NCI-H1105 (cell line): ENCODE results near the gene ASAP2.
"Not testable (repeated sequence)": the region's sequence is repeated elsewhere in the genome, so short reads cannot be mapped to it uniquely, and the experiment has no call there.

Experiments
- DNase-seq: peaks from one replicate; lab custom pipeline; 2025; lab: John Stamatoyannopoulos, UW

ASAP2 gene

GRCh38 chr2:9212661-9213411 is 6.2 kb downstream of the ASAP2 start:
- no peak for DNase-seq

- no peak for DNase-seq
Measured at GRCh38 chr2:9213477-9214051, 7.0 kb downstream of the ASAP2 start.

GRCh38 chr2:9214873-9215272 is 8.3 kb downstream of the ASAP2 start:
- DNase-seq, result no peak

GRCh38 chr2:9215680-9216079 is 9.1 kb downstream of the ASAP2 start:
- no peak for DNase-seq

- not testable (repeated sequence) for DNase-seq
Measured at GRCh38 chr2:9216143-9216542, 9.5 kb downstream of the ASAP2 start.

GRCh38 chr2:9217838-9218770 is 11.5 kb downstream of the ASAP2 start:
- no peak for DNase-seq

GRCh38 chr2:9219027-9219445 is 12.4 kb downstream of the ASAP2 start:
- DNase-seq, result no peak

GRCh38 chr2:9220201-9220600 is 13.6 kb downstream of the ASAP2 start:
- DNase-seq, result no peak

GRCh38 chr2:9221223-9221622 is 14.6 kb downstream of the ASAP2 start:
- no peak for DNase-seq

- no peak for DNase-seq
Measured at GRCh38 chr2:9222239-9222892, 15.8 kb downstream of the ASAP2 start.

- DNase-seq, result no peak
Measured at GRCh38 chr2:9222893-9223287, 16.3 kb downstream of the ASAP2 start.

GRCh38 chr2:9225806-9226205 is 19.2 kb downstream of the ASAP2 start:
- DNase-seq, result no peak

- no peak for DNase-seq
Measured at GRCh38 chr2:9226458-9227380, 20.1 kb downstream of the ASAP2 start.

- DNase-seq, result no peak
Measured at GRCh38 chr2:9228088-9228751, 21.6 kb downstream of the ASAP2 start.

GRCh38 chr2:9228781-9229469 is 22.3 kb downstream of the ASAP2 start:
- no peak for DNase-seq

- DNase-seq, result no peak
Measured at GRCh38 chr2:9229470-9229820, 22.8 kb downstream of the ASAP2 start.

GRCh38 chr2:9230051-9230802 is 23.6 kb downstream of the ASAP2 start:
- DNase-seq, result no peak

GRCh38 chr2:9230881-9231280 is 24.3 kb downstream of the ASAP2 start:
- DNase-seq, result no peak
